CD14-positive monocyte (primary cell): ENCODE measurements around the gene MSRB3. TPM values are rescaled to one million over a fixed set of nuclear protein-coding genes. Genes with fewer than 3 reads are reported as not detected.

Experiments
- DNase-seq, 3 donors: peaks; one replicate each; pipeline ENCODE4 v3.0.0-alpha.2; 2011 to 2022
- H2AFZ ChIP-seq: 2 replicates; pipeline ENCODE4 v1.6.0; 2012; ENCODE audit warnings: mild to moderate bottlenecking, low read depth, low read length, inconsistent platforms; ENCODE audit not compliant: insufficient read depth, poor library complexity, severe bottlenecking
- H3K27ac ChIP-seq, 2 donors: 1 replicate in 1 of 2; 2 replicates in 1 of 2; pipeline ENCODE4 v1.5.1; 2012 to 2013; ENCODE audit warnings: low read length in 2 of 2, control low read depth in 1 of 2, inconsistent platforms in 1 of 2, low read depth in 1 of 2, mild to moderate bottlenecking in 1 of 2
- H3K27me3 ChIP-seq, 2 donors: one replicate each; pipeline versions ENCODE4 v1.6.0 to v1.6.1; 2011 to 2013; ENCODE audit warnings: low read length in 2 of 2; ENCODE audit not compliant: control insufficient read depth in 2 of 2, insufficient read depth in 2 of 2
- H3K36me3 ChIP-seq, 2 donors: replicated peaks in 1 of 2; 1 replicate in 1 of 2; 2 replicates in 1 of 2; pipeline versions ENCODE4 v1.5.1 to v1.6.1; 2012 to 2013; ENCODE audit warnings: low read length in 2 of 2, control low read depth in 1 of 2, inconsistent platforms in 1 of 2, mild to moderate bottlenecking in 1 of 2; ENCODE audit not compliant: insufficient read depth in 2 of 2, control insufficient read depth in 1 of 2
- H3K4me1 ChIP-seq, 2 donors: 1 replicate in 1 of 2; 2 replicates in 1 of 2; pipeline versions ENCODE4 v1.5.1 to v1.6.1; 2012 to 2013; ENCODE audit warnings: low read length in 2 of 2, control low read depth in 1 of 2, inconsistent platforms in 1 of 2, mild to moderate bottlenecking in 1 of 2, moderate library complexity in 1 of 2; ENCODE audit not compliant: insufficient read depth in 2 of 2, control insufficient read depth in 1 of 2
- H3K4me2 ChIP-seq: replicated peaks from 2 replicates; pipeline ENCODE3; 2012; ENCODE audit warnings: low read length, moderate library complexity, mild to moderate bottlenecking; ENCODE audit not compliant: poor library complexity, severe bottlenecking; ENCODE audit errors: extremely low read depth
- H3K4me3 ChIP-seq, 3 experiments: fragments of 200-600 bp in 1 of 3; sonication (generic) in 1 of 3; replicated peaks in 1 of 3; 1 replicate in 2 of 3; 2 replicates in 1 of 3; pipeline ENCODE4 v1.5.1; 2011 to 2013; ENCODE audit warnings: low read length in 3 of 3, mild to moderate bottlenecking in 3 of 3, control low read depth in 2 of 3, low read depth in 2 of 3, inconsistent platforms in 1 of 3, moderate library complexity in 1 of 3
- H3K79me2 ChIP-seq: 2 replicates; pipeline ENCODE4 v1.6.0; 2012; ENCODE audit warnings: mild to moderate bottlenecking, control low read depth, inconsistent platforms, low read length, moderate library complexity; ENCODE audit not compliant: insufficient read depth
- H3K9ac ChIP-seq: 2 replicates; pipeline ENCODE4 v1.6.0; 2017; ENCODE audit warnings: low read length, mild to moderate bottlenecking; ENCODE audit not compliant: insufficient read depth, poor library complexity, severe bottlenecking
- H3K9me3 ChIP-seq, 2 donors: replicated peaks in 1 of 2; 1 replicate in 1 of 2; 2 replicates in 1 of 2; pipeline versions ENCODE4 v1.5.1 to v1.6.1; 2012 to 2013; ENCODE audit warnings: low read length in 2 of 2, control low read depth in 1 of 2; ENCODE audit not compliant: control insufficient read depth in 1 of 2, insufficient read depth in 1 of 2
- H4K20me1 ChIP-seq: 2 replicates; pipeline ENCODE4 v1.6.0; 2012; ENCODE audit warnings: mild to moderate bottlenecking, low read length, control low read depth, moderate library complexity; ENCODE audit not compliant: insufficient read depth
- H3K27ac Mint-ChIP-seq, 7 donors: one replicate each; pipeline ENCODE4 v1.8.0; 2020; ENCODE audit warnings: mild to moderate bottlenecking in 7 of 7, mixed read lengths in 7 of 7, moderate library complexity in 6 of 7, inconsistent platforms in 2 of 7
- H3K27me3 Mint-ChIP-seq, 3 donors: one replicate each; pipeline ENCODE4 v1.8.0; 2021 to 2022; ENCODE audit warnings: low read depth in 3 of 3, mild to moderate bottlenecking in 3 of 3, mixed read lengths in 3 of 3, moderate library complexity in 3 of 3, inconsistent platforms in 1 of 3
- H3K36me3 Mint-ChIP-seq, 2 donors: one replicate each; pipeline ENCODE4 v1.8.0; 2020; ENCODE audit warnings: mixed read lengths in 2 of 2, inconsistent platforms in 1 of 2, mild to moderate bottlenecking in 1 of 2
- H3K4me1 Mint-ChIP-seq: one replicate; pipeline ENCODE4 v1.8.0; 2020; ENCODE audit warnings: mild to moderate bottlenecking, mixed read lengths
- H3K4me3 Mint-ChIP-seq, 2 donors: one replicate each; pipeline ENCODE4 v1.8.0; 2020; ENCODE audit warnings: mild to moderate bottlenecking in 2 of 2, mixed read lengths in 2 of 2, moderate library complexity in 1 of 2
- H3K9me3 Mint-ChIP-seq, 7 donors: one replicate each; pipeline ENCODE4 v1.8.0; 2020 to 2022; ENCODE audit warnings: mixed read lengths in 7 of 7, mild to moderate bottlenecking in 6 of 7, moderate library complexity in 6 of 7, inconsistent platforms in 2 of 7
- WGBS: methylation state at CpG from one replicate; pipeline ENCODE4 v1.1.5; 2013; ENCODE audit warnings: missing lambda C conversion rate; ENCODE audit not compliant: insufficient coverage; 5-methylcytosine and 5-hydroxymethylcytosine counted together
- intact Hi-C, 2 donors: fragments of 100-400 bp; cut with micrococcal nuclease; formaldehyde crosslinking; loops; one replicate each; pipeline versions ENCODE4 v1.15.0 to v1.15.1; 2023
- polyA plus RNA-seq, 3 donors: library from polyadenylated mRNA; depleted of rRNA in 1 of 3; unstranded in 2 of 3; stranded (reverse) in 1 of 3; fragments of 300-500 nt in 2 of 3; fragments of >200 nt in 1 of 3; fragmentation: Illumina TruSeq in 2 of 3; gene quantifications; 1 replicate in 2 of 3; 2 replicates in 1 of 3; pipeline ENCODE4 v1.2.3, GENCODE V29; 2012 to 2021
- TF ChIP-seq, protein P1 (sequence below): fragments of 200-600 bp; IDR thresholded peaks from one replicate; pipeline ENCODE4 v1.8.0; 2022; ENCODE audit warnings: antibody characterized with exemption, mild to moderate bottlenecking

MSRB3 gene
- polyA plus RNA-seq, 3 donors, result 0.25 to 1.1 (median 1.0) TPM

GRCh38 chr12:65252515-65252914 lies 26.0 kb upstream of the MSRB3 start:
- Histone ChIP-seq H3K4me1 (no peaks in the 10 kb centered on the region), H3K4me2 (no peak overlapping the region), H4K20me1 (no peaks in the 10 kb centered on the region), H3K36me3 (peaks cover 0 to 2% of the 10 kb centered on the region in 2 donors), H3K27me3 (no peaks in the 10 kb centered on the region), H3K27ac (no peak overlapping the region), H2AFZ (no peak overlapping the region), H3K9me3 (no peaks in the 10 kb centered on the region), H3K9ac (no peak overlapping the region), H3K4me3 (no peak overlapping the region), H3K79me2 (no peaks in the 10 kb centered on the region)
- Mint-ChIP-seq H3K9me3 (peaks cover 0 to 5% (median 2%) of the 10 kb centered on the region in 7 donors), H3K4me3 (no peak overlapping the region), H3K4me1 (no peaks in the 10 kb centered on the region), H3K27ac (no peak overlapping the region), H3K27me3 (no peaks in the 10 kb centered on the region), H3K36me3 (peaks cover 13 to 15% of the 10 kb centered on the region in 2 donors)
- no peak for DNase-seq
- TF ChIP-seq, protein P1, sequence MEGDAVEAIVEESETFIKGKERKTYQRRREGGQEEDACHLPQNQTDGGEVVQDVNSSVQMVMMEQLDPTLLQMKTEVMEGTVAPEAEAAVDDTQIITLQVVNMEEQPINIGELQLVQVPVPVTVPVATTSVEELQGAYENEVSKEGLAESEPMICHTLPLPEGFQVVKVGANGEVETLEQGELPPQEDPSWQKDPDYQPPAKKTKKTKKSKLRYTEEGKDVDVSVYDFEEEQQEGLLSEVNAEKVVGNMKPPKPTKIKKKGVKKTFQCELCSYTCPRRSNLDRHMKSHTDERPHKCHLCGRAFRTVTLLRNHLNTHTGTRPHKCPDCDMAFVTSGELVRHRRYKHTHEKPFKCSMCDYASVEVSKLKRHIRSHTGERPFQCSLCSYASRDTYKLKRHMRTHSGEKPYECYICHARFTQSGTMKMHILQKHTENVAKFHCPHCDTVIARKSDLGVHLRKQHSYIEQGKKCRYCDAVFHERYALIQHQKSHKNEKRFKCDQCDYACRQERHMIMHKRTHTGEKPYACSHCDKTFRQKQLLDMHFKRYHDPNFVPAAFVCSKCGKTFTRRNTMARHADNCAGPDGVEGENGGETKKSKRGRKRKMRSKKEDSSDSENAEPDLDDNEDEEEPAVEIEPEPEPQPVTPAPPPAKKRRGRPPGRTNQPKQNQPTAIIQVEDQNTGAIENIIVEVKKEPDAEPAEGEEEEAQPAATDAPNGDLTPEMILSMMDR, result no peak
- intact Hi-C loops, result no loop called here
- 86% methylated on average over 1 of the region's 1 CpG for WGBS

DNA sequence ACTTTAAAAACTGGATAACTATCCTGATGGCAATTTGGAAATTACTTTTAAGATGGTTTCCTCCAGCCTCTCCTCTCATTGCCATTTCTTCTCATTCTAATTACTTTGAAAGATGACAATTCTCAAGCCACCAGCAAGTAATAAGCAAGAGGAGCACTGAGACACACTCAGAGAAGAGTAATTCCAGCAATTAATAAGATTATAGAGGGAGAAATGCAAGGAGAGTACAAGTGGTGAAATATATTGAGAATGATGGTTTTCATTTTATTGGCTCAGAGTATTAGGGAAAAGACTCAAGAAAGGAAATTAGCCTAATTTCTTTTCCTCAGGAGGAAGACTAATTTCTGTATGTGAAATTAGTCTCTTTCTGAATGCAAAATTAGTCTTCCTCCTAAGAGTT lies 20.5 kb upstream of the MSRB3 start:
- Histone ChIP-seq H3K27me3 (no peaks in the 10 kb centered on the region), H3K36me3 (no peaks in the 10 kb centered on the region), H3K4me3 (no peak overlapping the region), H3K9me3 (no peaks in the 10 kb centered on the region), H3K4me2 (no peak overlapping the region), H3K27ac (no peak overlapping the region), H3K79me2 (no peaks in the 10 kb centered on the region), H2AFZ (no peak overlapping the region), H4K20me1 (no peaks in the 10 kb centered on the region), H3K4me1 (no peaks in the 10 kb centered on the region), H3K9ac (no peak overlapping the region)
- no peak overlapping the region for H3K27ac Mint-ChIP-seq
- H3K36me3 Mint-ChIP-seq, result no peaks in the 10 kb centered on the region
- no peak for DNase-seq
- peaks cover 4 to 11% (median 8%) of the 10 kb centered on the region in 7 donors for H3K9me3 Mint-ChIP-seq
- peaks cover 0 to 3% (median 2%) of the 10 kb centered on the region in 3 donors for H3K27me3 Mint-ChIP-seq
- H3K4me1 Mint-ChIP-seq, result no peaks in the 10 kb centered on the region
- intact Hi-C loops, result no loop called here
- H3K4me3 Mint-ChIP-seq, result no peak overlapping the region
- TF ChIP-seq, protein P1, result no peak
